ENCODE results near the gene PTTG1IP. TPM values are rescaled to one million over a fixed set of nuclear protein-coding genes. Genes with fewer than 3 reads are reported as not detected.

Gene PTTG1IP
- total RNA-seq, 1 donor from 2014 or later: 256 TPM

GRCh38 chr21:44866780-44867179 is 6.7 kb downstream of the PTTG1IP start:
- peak; percentile 79 to 93 for DNase-seq (ENCODE audit: low read depth in 2 of 2)

- DNase-seq (ENCODE audit: low read depth in 2 of 2): no peak
Measured at GRCh38 chr21:44865561-44866280, 7.8 kb downstream of the PTTG1IP start.

GRCh38 chr21:44862869-44863685 is 10.4 kb downstream of the PTTG1IP start:
- no peak for DNase-seq (ENCODE audit: low read depth in 2 of 2)

- no peak for DNase-seq (ENCODE audit: low read depth in 2 of 2)
Measured at GRCh38 chr21:44858791-44859190, 14.7 kb downstream of the PTTG1IP start.

- DNase-seq (ENCODE audit: low read depth in 2 of 2): no peak
Measured at GRCh38 chr21:44858291-44858690, 15.2 kb downstream of the PTTG1IP start.

GRCh38 chr21:44857127-44857892 is 16.2 kb downstream of the PTTG1IP start:
- DNase-seq (ENCODE audit: low read depth in 2 of 2): no peak

GRCh38 chr21:44856131-44856530 is 17.4 kb downstream of the PTTG1IP start:
- DNase-seq (ENCODE audit: low read depth in 2 of 2): no peak

- DNase-seq (ENCODE audit: low read depth in 2 of 2): no peak
Measured at GRCh38 chr21:44855572-44855971, 17.9 kb downstream of the PTTG1IP start.

GRCh38 chr21:44854664-44855446 is 18.6 kb downstream of the PTTG1IP start:
- no peak for DNase-seq (ENCODE audit: low read depth in 2 of 2)

GRCh38 chr21:44854391-44854663 is 19.2 kb downstream of the PTTG1IP start:
- no peak for DNase-seq (ENCODE audit: low read depth in 2 of 2)

GRCh38 chr21:44853601-44854390 is 19.7 kb downstream of the PTTG1IP start:
- DNase-seq (ENCODE audit: low read depth in 2 of 2): no peak

GRCh38 chr21:44850905-44851657 is 22.4 kb downstream of the PTTG1IP start:
- no peak for DNase-seq (ENCODE audit: low read depth in 2 of 2)

- DNase-seq (ENCODE audit: low read depth in 2 of 2): no peak
Measured at GRCh38 chr21:44850208-44850800, 23.2 kb downstream of the PTTG1IP start.

- no peak for DNase-seq (ENCODE audit: low read depth in 2 of 2)
Measured at GRCh38 chr21:44849616-44850130, 23.8 kb downstream of the PTTG1IP start.

- DNase-seq (ENCODE audit: low read depth in 2 of 2): no peak
Measured at GRCh38 chr21:44848821-44849521, 24.5 kb downstream of the PTTG1IP start.

GRCh38 chr21:44847261-44848056 is 26.0 kb downstream of the PTTG1IP start:
- DNase-seq (ENCODE audit: low read depth in 2 of 2): no peak

GRCh38 chr21:44846485-44847260 is 26.8 kb downstream of the PTTG1IP start:
- peak in 1 of 2 donors; percentile 63 for DNase-seq (ENCODE audit: low read depth in 2 of 2)

Data from dermis microvascular lymphatic vessel endothelial cell (primary cell).